HG02852 (cell line): ENCODE data around the gene KIF3C.
"Not testable (repeated sequence)": the region's sequence is repeated elsewhere in the genome, so short reads cannot be mapped to it uniquely, and the experiment has no call there.

ENCODE experiments used
- ATAC-seq: cut with Tn5 transposase; IDR thresholded peaks from one replicate; pipeline ENCODE4 v1.9.1; 2021; ENCODE audit warnings: mild to moderate bottlenecking, moderate library complexity; ENCODE audit not compliant: unreplicated experiment

Gene KIF3C

GRCh38 chr2:25920786-25921415 lies 61.4 kb downstream of the KIF3C start:
- ATAC-seq: no peak

GRCh38 chr2:25920336-25920735 lies 62.0 kb downstream of the KIF3C start:
- no peak for ATAC-seq

GRCh38 chr2:25917832-25918231 lies 64.5 kb downstream of the KIF3C start:
- ATAC-seq: no peak

GRCh38 chr2:25917411-25917810 lies 64.9 kb downstream of the KIF3C start:
- not testable (repeated sequence) for ATAC-seq

GRCh38 chr2:25915944-25916772 lies 66.1 kb downstream of the KIF3C start:
- ATAC-seq: not testable (repeated sequence)

- not testable (repeated sequence) for ATAC-seq
These were observed 66.9 kb downstream of the KIF3C start for GRCh38 chr2:25915411-25915810.

GRCh38 chr2:25913696-25913973 lies 68.7 kb downstream of the KIF3C start:
- ATAC-seq: not testable (repeated sequence)

GRCh38 chr2:25912851-25913695 lies 69.2 kb downstream of the KIF3C start:
- no peak for ATAC-seq

GRCh38 chr2:25909574-25909973 lies 72.7 kb downstream of the KIF3C start:
- not testable (repeated sequence) for ATAC-seq

- ATAC-seq: no peak
These were observed 77.2 kb downstream of the KIF3C start for GRCh38 chr2:25905126-25905525.

- no peak for ATAC-seq
These were observed 79.0 kb downstream of the KIF3C start for GRCh38 chr2:25903216-25903776.

GRCh38 chr2:25899404-25899970 lies 82.8 kb downstream of the KIF3C start:
- ATAC-seq: no peak

GRCh38 chr2:25897506-25897905 lies 84.8 kb downstream of the KIF3C start:
- no peak for ATAC-seq

GRCh38 chr2:25896308-25896707 lies 86.0 kb downstream of the KIF3C start:
- not testable (repeated sequence) for ATAC-seq

- no peak for ATAC-seq
These were observed 86.7 kb downstream of the KIF3C start for GRCh38 chr2:25895610-25896009.

- no peak for ATAC-seq
These were observed 87.3 kb downstream of the KIF3C start for GRCh38 chr2:25895018-25895417.

GRCh38 chr2:25894135-25894830 lies 88.0 kb downstream of the KIF3C start:
- no peak for ATAC-seq

- no peak for ATAC-seq
These were observed 90.6 kb downstream of the KIF3C start for GRCh38 chr2:25891672-25892071.

GRCh38 chr2:25887624-25888242 lies 94.6 kb downstream of the KIF3C start:
- ATAC-seq: no peak

GRCh38 chr2:25885933-25886332 lies 96.4 kb downstream of the KIF3C start:
- no peak for ATAC-seq
